HepG2 (cell line): Measurements from ENCODE around the gene OCSTAMP. TPM values are rescaled to one million over a fixed set of nuclear protein-coding genes. Genes with fewer than 3 reads are reported as not detected.

Experiments
- AGO2 ChIP-seq: fragments of 200-400 bp; formaldehyde crosslinking; optimal IDR thresholded peaks from 2 replicates; pipeline ENCODE3; 2017; ENCODE audit warnings: mild to moderate bottlenecking, low read depth, low read length, moderate library complexity
- FOSL1 ChIP-seq: sonication (generic); formaldehyde crosslinking; IDR thresholded peaks from 2 replicates; pipeline ENCODE4 v1.9.0; 2021; ENCODE audit warnings: missing genetic modification reagents, borderline replicate concordance
- FOXA1 ChIP-seq, 2 experiments: fragments of 450-650 bp in 1 of 2; sonication (generic) in 1 of 2; formaldehyde crosslinking in 1 of 2; IDR thresholded peaks; 2 replicates each; pipeline versions ENCODE4 v1.4.0 to v1.6.1; 2016 to 2020; ENCODE audit warnings: missing genetic modification reagents in 1 of 2
- FOXA3 ChIP-seq: IDR thresholded peaks from 2 replicates; pipeline ENCODE4 v1.6.1; 2016; ENCODE audit warnings: missing genetic modification reagents, missing compliant biosample characterization
- HIVEP1 ChIP-seq: sonication (generic); formaldehyde crosslinking; IDR thresholded peaks from 2 replicates; pipeline ENCODE4 v1.4.0; 2020; ENCODE audit warnings: mild to moderate bottlenecking, missing genetic modification reagents
- PAX8 ChIP-seq: sonication (generic); formaldehyde crosslinking; IDR thresholded peaks from 2 replicates; pipeline ENCODE4 v1.8.0; 2022; ENCODE audit warnings: mild to moderate bottlenecking, missing genetic modification reagents, borderline replicate concordance
- PRPF4 ChIP-seq: fragments of 200-400 bp; formaldehyde crosslinking; IDR thresholded peaks from 2 replicates; pipeline ENCODE4 v1.6.1; 2016; ENCODE audit warnings: low read length, low read depth; ENCODE audit not compliant: poor library complexity, severe bottlenecking
- REPIN1 ChIP-seq: sonication (generic); formaldehyde crosslinking; IDR thresholded peaks from 2 replicates; pipeline ENCODE4 v1.8.0; 2022; ENCODE audit warnings: missing genetic modification reagents, low read depth, mild to moderate bottlenecking, borderline replicate concordance
- RXRA ChIP-seq: sonication (generic); formaldehyde crosslinking; IDR thresholded peaks from 2 replicates; pipeline ENCODE4 v1.5.1; 2020; ENCODE audit warnings: missing genetic modification reagents
- ZBTB38 ChIP-seq: sonication (generic); formaldehyde crosslinking; IDR thresholded peaks from 2 replicates; pipeline ENCODE4 v1.5.1; 2020; ENCODE audit warnings: mild to moderate bottlenecking, missing genetic modification reagents
- ZEB1 ChIP-seq: IDR thresholded peaks from 2 replicates; pipeline ENCODE4 v1.6.1; 2012; ENCODE audit warnings: mild to moderate bottlenecking, low read depth, inconsistent platforms; ENCODE audit not compliant: insufficient replicate concordance
- ZNF234 ChIP-seq: sonication (generic); formaldehyde crosslinking; conservative IDR thresholded peaks from 2 replicates; pipeline ENCODE4 v1.5.1; 2020; ENCODE audit warnings: mild to moderate bottlenecking, missing genetic modification reagents
- ZNF367 ChIP-seq: sonication (generic); formaldehyde crosslinking; IDR thresholded peaks from 2 replicates; pipeline ENCODE4 v1.4.0; 2020; ENCODE audit warnings: missing genetic modification reagents, borderline replicate concordance
- ZNF780A ChIP-seq: sonication (generic); formaldehyde crosslinking; IDR thresholded peaks from 2 replicates; pipeline ENCODE4 v1.8.0; 2022; ENCODE audit warnings: mild to moderate bottlenecking, missing genetic modification reagents, moderate library complexity
- polyA plus RNA-seq, 8 experiments: library from polyadenylated mRNA; depleted of rRNA in 3 of 8; stranded (reverse) in 7 of 8; unstranded in 1 of 8; fragments of >200 nt; fragmentation: Illumina TruSeq in 4 of 8; extraction: Trizol in 4 of 8; gene quantifications; 2 replicates each; pipeline versions ENCODE4 v1.2.1 to v1.2.3, GENCODE V29; 2011 to 2016; ENCODE audit warnings: low read depth in 4 of 8, missing spikeins in 1 of 8, mixed read lengths in 1 of 8; ENCODE audit not compliant: insufficient read depth in 1 of 8
- total RNA-seq, 5 experiments: library from RNA; depleted of rRNA; stranded (reverse); fragments of >200 nt; fragmentation: Illumina TruSeq; extraction: Trizol; gene quantifications; 2 replicates each; pipeline ENCODE4 v1.2.3, GENCODE V29; 2016; ENCODE audit warnings: low read depth in 1 of 5
- TF ChIP-seq, protein P1 (sequence below): IDR thresholded peaks from 2 replicates; pipeline ENCODE4 v1.4.0; 2020; ENCODE audit warnings: mild to moderate bottlenecking, missing genetic modification reagents
- TF ChIP-seq, protein P2 (sequence below): sonication (generic); formaldehyde crosslinking; IDR thresholded peaks from 2 replicates; pipeline ENCODE4 v1.5.0; 2020; ENCODE audit warnings: mild to moderate bottlenecking, missing genetic modification reagents, moderate library complexity
- TF ChIP-seq, protein P3 (sequence below): sonication (generic); formaldehyde crosslinking; conservative IDR thresholded peaks from 2 replicates; pipeline ENCODE4 v1.5.0; 2020; ENCODE audit warnings: missing genetic modification reagents
- TF ChIP-seq, protein P4 (sequence below): IDR thresholded peaks from 2 replicates; pipeline ENCODE4 v1.6.1; 2016

Gene OCSTAMP
- total and polyA plus RNA-seq, 2 of the 13 experiments (the other 11 are each of a cell fraction or from before 2014, with no cell fraction given) = not detected

DNA sequence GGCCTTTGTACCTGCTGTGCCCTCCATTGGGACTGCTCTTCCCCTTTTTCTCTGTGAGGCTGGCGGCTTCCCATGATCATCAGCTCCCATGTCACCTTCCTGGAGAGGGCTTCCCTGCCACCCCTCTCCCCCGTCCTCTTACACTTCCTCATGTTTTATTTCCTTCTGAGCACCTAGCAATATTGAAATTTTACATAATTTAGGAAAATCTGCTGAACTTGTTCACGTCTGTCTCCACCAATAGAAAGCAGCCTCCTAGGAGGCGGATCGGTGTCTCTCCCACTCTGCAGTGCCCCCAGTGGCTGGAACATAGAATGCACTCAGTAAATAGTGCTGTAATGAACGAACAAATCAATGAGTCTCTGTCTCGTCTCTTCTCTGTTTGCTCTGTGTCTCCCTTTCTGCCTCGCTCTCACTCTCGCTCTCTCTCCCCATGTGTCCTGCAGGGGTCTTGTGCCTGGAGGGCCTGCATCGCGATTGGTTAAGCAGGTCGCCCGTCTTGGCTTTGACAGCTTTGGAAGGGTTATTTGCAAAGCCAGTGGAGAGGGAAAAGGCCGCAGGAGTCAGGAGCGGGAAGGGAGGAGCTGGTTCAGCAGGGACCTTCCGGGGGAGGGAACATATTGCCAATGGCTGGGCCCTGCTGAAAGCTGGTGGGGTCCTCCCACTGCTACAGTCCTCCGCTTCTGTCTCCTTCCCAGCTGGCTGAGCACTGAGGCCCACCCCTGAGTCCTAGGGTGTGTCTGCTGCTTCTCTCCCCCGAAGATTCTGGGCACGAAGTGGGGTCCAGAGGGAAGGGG, 12.1 kb upstream of the OCSTAMP start (continued):
- TF ChIP-seq ZEB1 (no peak), FOXA3 (peak; percentile 91), ZNF367 (CRISPR knock-in tag) (no peak), ZNF234 (CRISPR knock-in tag) (no peak), ZBTB38 (CRISPR knock-in tag) (peak; percentile 86; the same call in 1 of the 2 replicates), AGO2 (no peak), RXRA (CRISPR knock-in tag) (peak; percentile 50), PAX8 (no peak), FOSL1 (CRISPR knock-in tag) (no peak), HIVEP1 (CRISPR knock-in tag) (no peak), FOXA1 (IDR thresholded peaks at IDR 0.05) (peak; percentile 82), FOXA1 (CRISPR knock-in tag; IDR thresholded peaks at IDR 0.05) (peak; percentile 99), PRPF4 (peak; percentile 54), REPIN1 (CRISPR knock-in tag) (peak; percentile 58), ZNF780A (CRISPR knock-in tag) (0 out of 2 replicates have a peak, but pooled peaks have one; percentile 6)
- TF ChIP-seq, protein P1, sequence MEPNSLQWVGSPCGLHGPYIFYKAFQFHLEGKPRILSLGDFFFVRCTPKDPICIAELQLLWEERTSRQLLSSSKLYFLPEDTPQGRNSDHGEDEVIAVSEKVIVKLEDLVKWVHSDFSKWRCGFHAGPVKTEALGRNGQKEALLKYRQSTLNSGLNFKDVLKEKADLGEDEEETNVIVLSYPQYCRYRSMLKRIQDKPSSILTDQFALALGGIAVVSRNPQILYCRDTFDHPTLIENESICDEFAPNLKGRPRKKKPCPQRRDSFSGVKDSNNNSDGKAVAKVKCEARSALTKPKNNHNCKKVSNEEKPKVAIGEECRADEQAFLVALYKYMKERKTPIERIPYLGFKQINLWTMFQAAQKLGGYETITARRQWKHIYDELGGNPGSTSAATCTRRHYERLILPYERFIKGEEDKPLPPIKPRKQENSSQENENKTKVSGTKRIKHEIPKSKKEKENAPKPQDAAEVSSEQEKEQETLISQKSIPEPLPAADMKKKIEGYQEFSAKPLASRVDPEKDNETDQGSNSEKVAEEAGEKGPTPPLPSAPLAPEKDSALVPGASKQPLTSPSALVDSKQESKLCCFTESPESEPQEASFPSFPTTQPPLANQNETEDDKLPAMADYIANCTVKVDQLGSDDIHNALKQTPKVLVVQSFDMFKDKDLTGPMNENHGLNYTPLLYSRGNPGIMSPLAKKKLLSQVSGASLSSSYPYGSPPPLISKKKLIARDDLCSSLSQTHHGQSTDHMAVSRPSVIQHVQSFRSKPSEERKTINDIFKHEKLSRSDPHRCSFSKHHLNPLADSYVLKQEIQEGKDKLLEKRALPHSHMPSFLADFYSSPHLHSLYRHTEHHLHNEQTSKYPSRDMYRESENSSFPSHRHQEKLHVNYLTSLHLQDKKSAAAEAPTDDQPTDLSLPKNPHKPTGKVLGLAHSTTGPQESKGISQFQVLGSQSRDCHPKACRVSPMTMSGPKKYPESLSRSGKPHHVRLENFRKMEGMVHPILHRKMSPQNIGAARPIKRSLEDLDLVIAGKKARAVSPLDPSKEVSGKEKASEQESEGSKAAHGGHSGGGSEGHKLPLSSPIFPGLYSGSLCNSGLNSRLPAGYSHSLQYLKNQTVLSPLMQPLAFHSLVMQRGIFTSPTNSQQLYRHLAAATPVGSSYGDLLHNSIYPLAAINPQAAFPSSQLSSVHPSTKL (CRISPR knock-in tag) = peak; percentile 60; the same call in 1 of the 2 replicates
- TF ChIP-seq, protein P2, sequence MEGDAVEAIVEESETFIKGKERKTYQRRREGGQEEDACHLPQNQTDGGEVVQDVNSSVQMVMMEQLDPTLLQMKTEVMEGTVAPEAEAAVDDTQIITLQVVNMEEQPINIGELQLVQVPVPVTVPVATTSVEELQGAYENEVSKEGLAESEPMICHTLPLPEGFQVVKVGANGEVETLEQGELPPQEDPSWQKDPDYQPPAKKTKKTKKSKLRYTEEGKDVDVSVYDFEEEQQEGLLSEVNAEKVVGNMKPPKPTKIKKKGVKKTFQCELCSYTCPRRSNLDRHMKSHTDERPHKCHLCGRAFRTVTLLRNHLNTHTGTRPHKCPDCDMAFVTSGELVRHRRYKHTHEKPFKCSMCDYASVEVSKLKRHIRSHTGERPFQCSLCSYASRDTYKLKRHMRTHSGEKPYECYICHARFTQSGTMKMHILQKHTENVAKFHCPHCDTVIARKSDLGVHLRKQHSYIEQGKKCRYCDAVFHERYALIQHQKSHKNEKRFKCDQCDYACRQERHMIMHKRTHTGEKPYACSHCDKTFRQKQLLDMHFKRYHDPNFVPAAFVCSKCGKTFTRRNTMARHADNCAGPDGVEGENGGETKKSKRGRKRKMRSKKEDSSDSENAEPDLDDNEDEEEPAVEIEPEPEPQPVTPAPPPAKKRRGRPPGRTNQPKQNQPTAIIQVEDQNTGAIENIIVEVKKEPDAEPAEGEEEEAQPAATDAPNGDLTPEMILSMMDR = peak; percentile 93
- TF ChIP-seq, protein P3, sequence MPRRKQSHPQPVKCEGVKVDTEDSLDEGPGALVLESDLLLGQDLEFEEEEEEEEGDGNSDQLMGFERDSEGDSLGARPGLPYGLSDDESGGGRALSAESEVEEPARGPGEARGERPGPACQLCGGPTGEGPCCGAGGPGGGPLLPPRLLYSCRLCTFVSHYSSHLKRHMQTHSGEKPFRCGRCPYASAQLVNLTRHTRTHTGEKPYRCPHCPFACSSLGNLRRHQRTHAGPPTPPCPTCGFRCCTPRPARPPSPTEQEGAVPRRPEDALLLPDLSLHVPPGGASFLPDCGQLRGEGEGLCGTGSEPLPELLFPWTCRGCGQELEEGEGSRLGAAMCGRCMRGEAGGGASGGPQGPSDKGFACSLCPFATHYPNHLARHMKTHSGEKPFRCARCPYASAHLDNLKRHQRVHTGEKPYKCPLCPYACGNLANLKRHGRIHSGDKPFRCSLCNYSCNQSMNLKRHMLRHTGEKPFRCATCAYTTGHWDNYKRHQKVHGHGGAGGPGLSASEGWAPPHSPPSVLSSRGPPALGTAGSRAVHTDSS (CRISPR knock-in tag) = 0 out of 2 replicates have a peak, but pooled peaks have one; percentile 46
- TF ChIP-seq, protein P4, sequence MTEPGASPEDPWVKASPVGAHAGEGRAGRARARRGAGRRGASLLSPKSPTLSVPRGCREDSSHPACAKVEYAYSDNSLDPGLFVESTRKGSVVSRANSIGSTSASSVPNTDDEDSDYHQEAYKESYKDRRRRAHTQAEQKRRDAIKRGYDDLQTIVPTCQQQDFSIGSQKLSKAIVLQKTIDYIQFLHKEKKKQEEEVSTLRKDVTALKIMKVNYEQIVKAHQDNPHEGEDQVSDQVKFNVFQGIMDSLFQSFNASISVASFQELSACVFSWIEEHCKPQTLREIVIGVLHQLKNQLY (CRISPR knock-in tag) = 0 out of 2 replicates have a peak, but pooled peaks have one; percentile 8
